ENCODE results near the gene TUBA1B.

DNA sequence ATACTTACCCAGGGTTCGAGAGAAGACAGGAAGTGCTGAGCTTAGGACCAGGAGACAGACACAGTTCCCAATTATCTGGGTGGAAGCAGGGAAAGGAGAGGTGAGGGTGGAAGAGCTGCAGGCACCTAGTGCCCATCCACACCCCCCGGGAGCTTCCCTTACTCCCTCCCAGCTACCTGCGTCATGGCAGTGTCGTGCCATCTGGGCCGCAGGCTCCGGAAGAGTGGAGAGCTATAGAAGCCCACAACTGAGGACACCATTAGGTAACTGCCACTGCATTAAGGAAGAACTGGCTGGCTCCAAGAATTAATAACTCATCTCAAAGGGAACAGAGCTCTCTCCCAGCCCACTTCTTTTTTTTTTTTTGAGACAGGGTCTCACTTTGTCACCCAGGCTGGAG, 30.8 kb downstream of the TUBA1B start:
- TF ChIP-seq EGR1 (IDR thresholded peaks at IDR 0.05; ENCODE audit: low read depth in 2 of 2) (no peak), TAF1 (conservative IDR thresholded peaks at IDR 0.05) (no peak), SP1 (IDR thresholded peaks at IDR 0.05) (no peak), JUND (IDR thresholded peaks at IDR 0.05) (no peak), GABPA (IDR thresholded peaks at IDR 0.05 in 1 of 2, conservative IDR thresholded peaks at IDR 0.05 in 1 of 2) (no peak), HNF4A (conservative IDR thresholded peaks at IDR 0.05) (no peak), YY1 (IDR thresholded peaks at IDR 0.05) (no peak), RXRA (IDR thresholded peaks at IDR 0.05) (no peak)
- TF ChIP-seq, protein P1, sequence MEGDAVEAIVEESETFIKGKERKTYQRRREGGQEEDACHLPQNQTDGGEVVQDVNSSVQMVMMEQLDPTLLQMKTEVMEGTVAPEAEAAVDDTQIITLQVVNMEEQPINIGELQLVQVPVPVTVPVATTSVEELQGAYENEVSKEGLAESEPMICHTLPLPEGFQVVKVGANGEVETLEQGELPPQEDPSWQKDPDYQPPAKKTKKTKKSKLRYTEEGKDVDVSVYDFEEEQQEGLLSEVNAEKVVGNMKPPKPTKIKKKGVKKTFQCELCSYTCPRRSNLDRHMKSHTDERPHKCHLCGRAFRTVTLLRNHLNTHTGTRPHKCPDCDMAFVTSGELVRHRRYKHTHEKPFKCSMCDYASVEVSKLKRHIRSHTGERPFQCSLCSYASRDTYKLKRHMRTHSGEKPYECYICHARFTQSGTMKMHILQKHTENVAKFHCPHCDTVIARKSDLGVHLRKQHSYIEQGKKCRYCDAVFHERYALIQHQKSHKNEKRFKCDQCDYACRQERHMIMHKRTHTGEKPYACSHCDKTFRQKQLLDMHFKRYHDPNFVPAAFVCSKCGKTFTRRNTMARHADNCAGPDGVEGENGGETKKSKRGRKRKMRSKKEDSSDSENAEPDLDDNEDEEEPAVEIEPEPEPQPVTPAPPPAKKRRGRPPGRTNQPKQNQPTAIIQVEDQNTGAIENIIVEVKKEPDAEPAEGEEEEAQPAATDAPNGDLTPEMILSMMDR (IDR thresholded peaks at IDR 0.05; ENCODE audit: low read depth, low read length, missing input control) = no peak
- TF ChIP-seq, protein P2, sequence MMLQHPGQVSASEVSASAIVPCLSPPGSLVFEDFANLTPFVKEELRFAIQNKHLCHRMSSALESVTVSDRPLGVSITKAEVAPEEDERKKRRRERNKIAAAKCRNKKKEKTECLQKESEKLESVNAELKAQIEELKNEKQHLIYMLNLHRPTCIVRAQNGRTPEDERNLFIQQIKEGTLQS (IDR thresholded peaks at IDR 0.05) = no peak
- TF ChIP-seq, protein P3, sequence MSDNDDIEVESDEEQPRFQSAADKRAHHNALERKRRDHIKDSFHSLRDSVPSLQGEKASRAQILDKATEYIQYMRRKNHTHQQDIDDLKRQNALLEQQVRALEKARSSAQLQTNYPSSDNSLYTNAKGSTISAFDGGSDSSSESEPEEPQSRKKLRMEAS (IDR thresholded peaks at IDR 0.05) = no peak
- TF ChIP-seq, protein P4, sequence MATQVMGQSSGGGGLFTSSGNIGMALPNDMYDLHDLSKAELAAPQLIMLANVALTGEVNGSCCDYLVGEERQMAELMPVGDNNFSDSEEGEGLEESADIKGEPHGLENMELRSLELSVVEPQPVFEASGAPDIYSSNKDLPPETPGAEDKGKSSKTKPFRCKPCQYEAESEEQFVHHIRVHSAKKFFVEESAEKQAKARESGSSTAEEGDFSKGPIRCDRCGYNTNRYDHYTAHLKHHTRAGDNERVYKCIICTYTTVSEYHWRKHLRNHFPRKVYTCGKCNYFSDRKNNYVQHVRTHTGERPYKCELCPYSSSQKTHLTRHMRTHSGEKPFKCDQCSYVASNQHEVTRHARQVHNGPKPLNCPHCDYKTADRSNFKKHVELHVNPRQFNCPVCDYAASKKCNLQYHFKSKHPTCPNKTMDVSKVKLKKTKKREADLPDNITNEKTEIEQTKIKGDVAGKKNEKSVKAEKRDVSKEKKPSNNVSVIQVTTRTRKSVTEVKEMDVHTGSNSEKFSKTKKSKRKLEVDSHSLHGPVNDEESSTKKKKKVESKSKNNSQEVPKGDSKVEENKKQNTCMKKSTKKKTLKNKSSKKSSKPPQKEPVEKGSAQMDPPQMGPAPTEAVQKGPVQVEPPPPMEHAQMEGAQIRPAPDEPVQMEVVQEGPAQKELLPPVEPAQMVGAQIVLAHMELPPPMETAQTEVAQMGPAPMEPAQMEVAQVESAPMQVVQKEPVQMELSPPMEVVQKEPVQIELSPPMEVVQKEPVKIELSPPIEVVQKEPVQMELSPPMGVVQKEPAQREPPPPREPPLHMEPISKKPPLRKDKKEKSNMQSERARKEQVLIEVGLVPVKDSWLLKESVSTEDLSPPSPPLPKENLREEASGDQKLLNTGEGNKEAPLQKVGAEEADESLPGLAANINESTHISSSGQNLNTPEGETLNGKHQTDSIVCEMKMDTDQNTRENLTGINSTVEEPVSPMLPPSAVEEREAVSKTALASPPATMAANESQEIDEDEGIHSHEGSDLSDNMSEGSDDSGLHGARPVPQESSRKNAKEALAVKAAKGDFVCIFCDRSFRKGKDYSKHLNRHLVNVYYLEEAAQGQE (IDR thresholded peaks at IDR 0.05) = no peak
